GM23338 (cell line): Measurements from ENCODE around the gene AQP4. TPM values are rescaled to one million over a fixed set of nuclear protein-coding genes. Genes with fewer than 3 reads are reported as not detected.

Source experiments
- ATAC-seq: fragments of 200-7000 bp; cut with Tn5 transposase; 3 replicates; pipeline ENCODE4 v1.9.1; 2020
- DNase-seq: peaks from one replicate; pipeline ENCODE4 v3.0.0-alpha.2; 2015; ENCODE audit warnings: low spot score
- H2AFZ ChIP-seq: fragments of 200-600 bp; sonication (generic); 2 replicates; pipeline ENCODE4 v1.8.0; 2016; ENCODE audit warnings: antibody characterized with exemption, mild to moderate bottlenecking, moderate library complexity
- H3F3A ChIP-seq: fragments of 200-600 bp; sonication (generic); replicated peaks from 2 replicates; pipeline ENCODE4 v1.8.0; 2017; ENCODE audit warnings: antibody characterized with exemption, mixed run types, low read depth
- H3K27ac ChIP-seq: fragments of 200-600 bp; sonication (generic); 2 replicates; pipeline ENCODE4 v1.6.1; 2016; ENCODE audit warnings: low read depth
- H3K27me3 ChIP-seq: fragments of 200-600 bp; sonication (generic); 2 replicates; pipeline ENCODE4 v1.8.0; 2016; ENCODE audit warnings: mild to moderate bottlenecking, mixed run types, moderate library complexity; ENCODE audit not compliant: insufficient read depth
- H3K36me3 ChIP-seq: fragments of 200-600 bp; sonication (generic); 2 replicates; pipeline ENCODE4 v1.8.0; 2016; ENCODE audit warnings: mild to moderate bottlenecking; ENCODE audit not compliant: insufficient read depth
- H3K4me1 ChIP-seq: fragments of 200-600 bp; sonication (generic); 2 replicates; pipeline ENCODE4 v1.8.0; 2016; ENCODE audit warnings: mild to moderate bottlenecking, moderate library complexity; ENCODE audit not compliant: insufficient read depth
- H3K4me2 ChIP-seq: fragments of 200-600 bp; sonication (generic); 2 replicates; pipeline ENCODE4 v1.7.1; 2017; ENCODE audit warnings: mixed run types
- H3K4me3 ChIP-seq: fragments of 200-600 bp; sonication (generic); 2 replicates; pipeline ENCODE4 v1.6.1; 2016; ENCODE audit warnings: mixed run types
- H3K79me2 ChIP-seq: fragments of 200-600 bp; sonication (generic); replicated peaks from 2 replicates; pipeline ENCODE4 v1.8.0; 2017; ENCODE audit warnings: mild to moderate bottlenecking; ENCODE audit not compliant: insufficient read depth
- H3K9me2 ChIP-seq: fragments of 200-600 bp; sonication (generic); 2 replicates; pipeline ENCODE4 v1.8.0; 2017; ENCODE audit not compliant: insufficient read depth
- H4K20me1 ChIP-seq: fragments of 200-600 bp; sonication (generic); replicated peaks from 2 replicates; pipeline ENCODE4 v1.8.0; 2017; ENCODE audit warnings: mild to moderate bottlenecking; ENCODE audit not compliant: insufficient read depth
- H3K27ac Mint-ChIP-seq: 2 replicates; pipeline ENCODE4 v1.8.0; 2020; ENCODE audit warnings: inconsistent platforms, mild to moderate bottlenecking, moderate library complexity, mixed read lengths
- H3K27me3 Mint-ChIP-seq: 3 replicates; pipeline ENCODE4 v1.8.0; 2022; ENCODE audit warnings: low read depth, mild to moderate bottlenecking, moderate library complexity, mixed read lengths, inconsistent platforms; ENCODE audit not compliant: insufficient read depth, poor library complexity
- H3K36me3 Mint-ChIP-seq: 3 replicates; pipeline ENCODE4 v1.8.0; 2021; ENCODE audit warnings: low read depth, mild to moderate bottlenecking, inconsistent platforms, moderate library complexity, mixed read lengths
- H3K4me1 Mint-ChIP-seq: 3 replicates; pipeline ENCODE4 v1.8.0; 2020; ENCODE audit warnings: mild to moderate bottlenecking, inconsistent platforms, mixed read lengths
- H3K4me3 Mint-ChIP-seq: 3 replicates; pipeline ENCODE4 v1.8.0; 2021; ENCODE audit warnings: moderate library complexity, mild to moderate bottlenecking, inconsistent platforms, mixed read lengths
- H3K9me3 Mint-ChIP-seq: 3 replicates; pipeline ENCODE4 v1.8.0; 2020; ENCODE audit warnings: moderate library complexity, mild to moderate bottlenecking, inconsistent platforms, mixed read lengths
- EZH2 ChIP-seq: fragments of 200-600 bp; sonication (generic); IDR thresholded peaks from one replicate; pipeline ENCODE4 v1.8.0; 2017; ENCODE audit warnings: antibody characterized with exemption, mild to moderate bottlenecking, low read depth; ENCODE audit not compliant: unreplicated experiment
- EZH2phosphoT487 ChIP-seq: fragments of 200-600 bp; sonication (generic); IDR thresholded peaks from one replicate; pipeline ENCODE4 v1.8.1; 2018; ENCODE audit warnings: antibody characterized with exemption; ENCODE audit not compliant: unreplicated experiment
- ZNF114 ChIP-seq: fragments of 250-450 bp; sonication (Bioruptor Pico); IDR thresholded peaks from 2 replicates; pipeline ENCODE4 v1.5.0; 2020; ENCODE audit warnings: mild to moderate bottlenecking, moderate library complexity
- polyA plus RNA-seq: library from polyadenylated mRNA; unstranded; fragments of >200 nt; fragmentation: Nextera tagmentation; extraction: Ambion mirVana; gene quantifications from 2 replicates; pipeline ENCODE4 v1.2.1, GENCODE V29; 2016
- total RNA-seq: library from RNA; depleted of rRNA; stranded (reverse); fragments of >200 nt; shearing (Covaris generic); gene quantifications from 2 replicates; pipeline ENCODE4 v1.2.3, GENCODE V29; 2014
- TF ChIP-seq, protein P1 (sequence below): IDR thresholded peaks from 2 replicates; pipeline ENCODE4 v1.6.1; 2016; ENCODE audit warnings: antibody characterized with exemption
- TF ChIP-seq, protein P2 (sequence below), 2 experiments: fragments of 200-600 bp in 1 of 2; sonication (generic) in 1 of 2; conservative IDR thresholded peaks; 2 replicates each; pipeline versions ENCODE4 v1.5.1 to v1.6.1; 2016 to 2017; ENCODE audit warnings: antibody characterized with exemption in 2 of 2, low read depth in 2 of 2, mild to moderate bottlenecking in 2 of 2, moderate library complexity in 1 of 2
- TF ChIP-seq, protein P3 (sequence below): fragments of 250-450 bp; sonication (Bioruptor Pico); IDR thresholded peaks from 2 replicates; pipeline ENCODE4 v1.5.0; 2020; ENCODE audit warnings: mild to moderate bottlenecking, moderate library complexity

AQP4 gene
- total and polyA plus RNA-seq, 2 experiments from 2014 or later, result 1.1 to 3.8 TPM

DNA sequence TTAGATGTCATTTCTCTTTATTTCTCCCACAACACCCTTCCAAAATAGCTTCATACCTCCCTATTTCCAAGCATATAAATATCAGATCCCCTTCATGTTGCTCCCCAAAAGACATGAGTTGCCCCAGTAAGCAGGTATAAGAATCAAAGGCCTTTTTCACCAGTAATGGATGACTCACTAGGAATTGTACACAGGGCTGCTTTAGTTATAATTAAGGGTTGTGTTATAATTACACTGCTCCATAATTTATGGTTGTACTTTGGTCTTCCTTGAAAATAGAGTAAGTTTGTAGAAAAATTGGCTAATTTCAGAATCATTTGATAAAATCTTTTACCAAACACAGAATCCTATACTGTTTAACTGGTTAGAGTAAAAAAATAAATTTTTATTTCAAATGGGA, 8.8 kb upstream of the AQP4 start:
- peaks cover 7% of the 10 kb centered on the region; the same call in 1 of the 2 replicates for H3K9me2 ChIP-seq
- H4K20me1 ChIP-seq, result no peaks in the 10 kb centered on the region
- 0 out of 3 replicates have a peak, but pooled peaks cover 4% of the 10 kb centered on the region for H3K9me3 Mint-ChIP-seq
- no peak for DNase-seq
- H3K27me3 Mint-ChIP-seq, result no peaks in the 10 kb centered on the region
- H3F3A ChIP-seq, result no peaks in the 10 kb centered on the region
- no peak overlapping the region for H3K4me3 ChIP-seq
- no peaks in the 10 kb centered on the region for H3K36me3 ChIP-seq
- no peaks in the 10 kb centered on the region for H3K4me1 ChIP-seq
- no peak overlapping the region for H3K4me3 Mint-ChIP-seq
- TF ChIP-seq EZH2phosphoT487, result no peak
- TF ChIP-seq, protein P1, sequence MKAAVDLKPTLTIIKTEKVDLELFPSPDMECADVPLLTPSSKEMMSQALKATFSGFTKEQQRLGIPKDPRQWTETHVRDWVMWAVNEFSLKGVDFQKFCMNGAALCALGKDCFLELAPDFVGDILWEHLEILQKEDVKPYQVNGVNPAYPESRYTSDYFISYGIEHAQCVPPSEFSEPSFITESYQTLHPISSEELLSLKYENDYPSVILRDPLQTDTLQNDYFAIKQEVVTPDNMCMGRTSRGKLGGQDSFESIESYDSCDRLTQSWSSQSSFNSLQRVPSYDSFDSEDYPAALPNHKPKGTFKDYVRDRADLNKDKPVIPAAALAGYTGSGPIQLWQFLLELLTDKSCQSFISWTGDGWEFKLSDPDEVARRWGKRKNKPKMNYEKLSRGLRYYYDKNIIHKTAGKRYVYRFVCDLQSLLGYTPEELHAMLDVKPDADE, result no peak
- H3K27ac Mint-ChIP-seq, result no peak overlapping the region
- H3K27ac ChIP-seq, result no peak overlapping the region
- H3K4me1 Mint-ChIP-seq, result peaks cover 11% of the 10 kb centered on the region
- no peak overlapping the region for H2AFZ ChIP-seq
- no peaks in the 10 kb centered on the region for H3K36me3 Mint-ChIP-seq
- no peak for ATAC-seq
- no peaks in the 10 kb centered on the region for H3K79me2 ChIP-seq
- H3K27me3 ChIP-seq, result no peaks in the 10 kb centered on the region
- no peak overlapping the region for H3K4me2 ChIP-seq

DNA sequence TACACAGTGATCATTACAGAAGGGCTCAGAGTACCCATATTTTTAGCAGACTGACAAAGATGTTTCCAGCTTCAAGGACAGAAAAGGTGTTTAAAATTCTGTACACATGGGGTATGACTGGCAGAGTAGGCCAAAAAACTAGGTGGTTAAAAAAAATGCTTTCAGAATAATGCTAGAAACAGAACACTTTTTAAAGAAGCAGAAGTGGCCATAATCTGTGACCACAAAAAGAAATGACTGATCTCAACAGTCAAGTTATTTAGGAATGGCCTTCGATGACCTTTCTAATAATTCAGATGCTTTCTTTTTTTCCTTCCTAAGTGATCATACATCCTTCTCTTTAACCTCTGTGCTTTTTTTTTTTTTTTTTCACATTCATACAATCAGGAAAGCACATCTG, 4.1 kb upstream of the AQP4 start:
- peaks cover 4% of the 10 kb centered on the region; the same call in 1 of the 2 replicates for H3K9me2 ChIP-seq
- Mint-ChIP-seq H3K4me1 (peaks cover 26% of the 10 kb centered on the region; the same call in 2 of the 3 replicates), H3K36me3 (no peaks in the 10 kb centered on the region), H3K4me3 (no peak overlapping the region), H3K27ac (no peak overlapping the region), H3K27me3 (no peaks in the 10 kb centered on the region), H3K9me3 (no peaks in the 10 kb centered on the region)
- H3K27ac ChIP-seq, result no peak overlapping the region
- no peaks in the 10 kb centered on the region for H3K79me2 ChIP-seq
- H3K4me1 ChIP-seq, result peaks cover 12% of the 10 kb centered on the region; the same call in 1 of the 2 replicates
- no peaks in the 10 kb centered on the region for H3K36me3 ChIP-seq
- no peak overlapping the region for H3K4me2 ChIP-seq
- no peaks in the 10 kb centered on the region for H3K27me3 ChIP-seq
- ATAC-seq, result no peak
- H2AFZ ChIP-seq, result no peak overlapping the region
- H3F3A ChIP-seq, result no peaks in the 10 kb centered on the region
- TF ChIP-seq, protein P2, sequence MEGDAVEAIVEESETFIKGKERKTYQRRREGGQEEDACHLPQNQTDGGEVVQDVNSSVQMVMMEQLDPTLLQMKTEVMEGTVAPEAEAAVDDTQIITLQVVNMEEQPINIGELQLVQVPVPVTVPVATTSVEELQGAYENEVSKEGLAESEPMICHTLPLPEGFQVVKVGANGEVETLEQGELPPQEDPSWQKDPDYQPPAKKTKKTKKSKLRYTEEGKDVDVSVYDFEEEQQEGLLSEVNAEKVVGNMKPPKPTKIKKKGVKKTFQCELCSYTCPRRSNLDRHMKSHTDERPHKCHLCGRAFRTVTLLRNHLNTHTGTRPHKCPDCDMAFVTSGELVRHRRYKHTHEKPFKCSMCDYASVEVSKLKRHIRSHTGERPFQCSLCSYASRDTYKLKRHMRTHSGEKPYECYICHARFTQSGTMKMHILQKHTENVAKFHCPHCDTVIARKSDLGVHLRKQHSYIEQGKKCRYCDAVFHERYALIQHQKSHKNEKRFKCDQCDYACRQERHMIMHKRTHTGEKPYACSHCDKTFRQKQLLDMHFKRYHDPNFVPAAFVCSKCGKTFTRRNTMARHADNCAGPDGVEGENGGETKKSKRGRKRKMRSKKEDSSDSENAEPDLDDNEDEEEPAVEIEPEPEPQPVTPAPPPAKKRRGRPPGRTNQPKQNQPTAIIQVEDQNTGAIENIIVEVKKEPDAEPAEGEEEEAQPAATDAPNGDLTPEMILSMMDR (conservative IDR thresholded peaks at IDR 0.05; ENCODE audit: low read depth in 2 of 2), result no peak
- no peak for TF ChIP-seq ZNF114
- TF ChIP-seq, protein P3, sequence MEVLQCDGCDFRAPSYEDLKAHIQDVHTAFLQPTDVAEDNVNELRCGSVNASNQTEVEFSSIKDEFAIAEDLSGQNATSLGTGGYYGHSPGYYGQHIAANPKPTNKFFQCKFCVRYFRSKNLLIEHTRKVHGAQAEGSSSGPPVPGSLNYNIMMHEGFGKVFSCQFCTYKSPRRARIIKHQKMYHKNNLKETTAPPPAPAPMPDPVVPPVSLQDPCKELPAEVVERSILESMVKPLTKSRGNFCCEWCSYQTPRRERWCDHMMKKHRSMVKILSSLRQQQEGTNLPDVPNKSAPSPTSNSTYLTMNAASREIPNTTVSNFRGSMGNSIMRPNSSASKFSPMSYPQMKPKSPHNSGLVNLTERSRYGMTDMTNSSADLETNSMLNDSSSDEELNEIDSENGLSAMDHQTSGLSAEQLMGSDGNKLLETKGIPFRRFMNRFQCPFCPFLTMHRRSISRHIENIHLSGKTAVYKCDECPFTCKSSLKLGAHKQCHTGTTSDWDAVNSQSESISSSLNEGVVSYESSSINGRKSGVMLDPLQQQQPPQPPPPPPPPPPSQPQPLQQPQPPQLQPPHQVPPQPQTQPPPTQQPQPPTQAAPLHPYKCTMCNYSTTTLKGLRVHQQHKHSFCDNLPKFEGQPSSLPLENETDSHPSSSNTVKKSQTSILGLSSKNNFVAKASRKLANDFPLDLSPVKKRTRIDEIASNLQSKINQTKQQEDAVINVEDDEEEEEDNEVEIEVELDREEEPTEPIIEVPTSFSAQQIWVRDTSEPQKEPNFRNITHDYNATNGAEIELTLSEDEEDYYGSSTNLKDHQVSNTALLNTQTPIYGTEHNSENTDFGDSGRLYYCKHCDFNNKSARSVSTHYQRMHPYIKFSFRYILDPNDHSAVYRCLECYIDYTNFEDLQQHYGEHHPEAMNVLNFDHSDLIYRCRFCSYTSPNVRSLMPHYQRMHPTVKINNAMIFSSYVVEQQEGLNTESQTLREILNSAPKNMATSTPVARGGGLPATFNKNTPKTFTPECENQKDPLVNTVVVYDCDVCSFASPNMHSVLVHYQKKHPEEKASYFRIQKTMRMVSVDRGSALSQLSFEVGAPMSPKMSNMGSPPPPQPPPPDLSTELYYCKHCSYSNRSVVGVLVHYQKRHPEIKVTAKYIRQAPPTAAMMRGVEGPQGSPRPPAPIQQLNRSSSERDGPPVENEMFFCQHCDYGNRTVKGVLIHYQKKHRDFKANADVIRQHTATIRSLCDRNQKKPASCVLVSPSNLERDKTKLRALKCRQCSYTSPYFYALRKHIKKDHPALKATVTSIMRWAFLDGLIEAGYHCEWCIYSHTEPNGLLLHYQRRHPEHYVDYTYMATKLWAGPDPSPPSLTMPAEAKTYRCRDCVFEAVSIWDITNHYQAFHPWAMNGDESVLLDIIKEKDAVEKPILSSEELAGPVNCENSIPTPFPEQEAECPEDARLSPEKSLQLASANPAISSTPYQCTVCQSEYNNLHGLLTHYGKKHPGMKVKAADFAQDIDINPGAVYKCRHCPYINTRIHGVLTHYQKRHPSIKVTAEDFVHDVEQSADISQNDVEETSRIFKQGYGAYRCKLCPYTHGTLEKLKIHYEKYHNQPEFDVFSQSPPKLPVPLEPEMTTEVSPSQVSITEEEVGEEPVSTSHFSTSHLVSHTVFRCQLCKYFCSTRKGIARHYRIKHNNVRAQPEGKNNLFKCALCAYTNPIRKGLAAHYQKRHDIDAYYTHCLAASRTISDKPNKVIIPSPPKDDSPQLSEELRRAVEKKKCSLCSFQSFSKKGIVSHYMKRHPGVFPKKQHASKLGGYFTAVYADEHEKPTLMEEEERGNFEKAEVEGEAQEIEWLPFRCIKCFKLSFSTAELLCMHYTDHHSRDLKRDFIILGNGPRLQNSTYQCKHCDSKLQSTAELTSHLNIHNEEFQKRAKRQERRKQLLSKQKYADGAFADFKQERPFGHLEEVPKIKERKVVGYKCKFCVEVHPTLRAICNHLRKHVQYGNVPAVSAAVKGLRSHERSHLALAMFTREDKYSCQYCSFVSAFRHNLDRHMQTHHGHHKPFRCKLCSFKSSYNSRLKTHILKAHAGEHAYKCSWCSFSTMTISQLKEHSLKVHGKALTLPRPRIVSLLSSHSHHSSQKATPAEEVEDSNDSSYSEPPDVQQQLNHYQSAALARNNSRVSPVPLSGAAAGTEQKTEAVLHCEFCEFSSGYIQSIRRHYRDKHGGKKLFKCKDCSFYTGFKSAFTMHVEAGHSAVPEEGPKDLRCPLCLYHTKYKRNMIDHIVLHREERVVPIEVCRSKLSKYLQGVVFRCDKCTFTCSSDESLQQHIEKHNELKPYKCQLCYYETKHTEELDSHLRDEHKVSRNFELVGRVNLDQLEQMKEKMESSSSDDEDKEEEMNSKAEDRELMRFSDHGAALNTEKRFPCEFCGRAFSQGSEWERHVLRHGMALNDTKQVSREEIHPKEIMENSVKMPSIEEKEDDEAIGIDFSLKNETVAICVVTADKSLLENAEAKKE (CRISPR knock-in tag), result no peak
- no peak for TF ChIP-seq EZH2
- no peak for DNase-seq
- no peaks in the 10 kb centered on the region for H4K20me1 ChIP-seq
- H3K4me3 ChIP-seq, result no peak overlapping the region
